ENCODE results near the gene CAPN14. TPM values are rescaled to one million over a fixed set of nuclear protein-coding genes. Genes with fewer than 3 reads are reported as not detected.

CAPN14 gene
- polyA plus RNA-seq, 4 donors, result 0.03 to 0.16 (median 0.08) TPM; not detected in 1

GRCh38 chr2:31150120-31150670 is 67.1 kb downstream of the CAPN14 start:
- DNase-seq (ENCODE audit: low read depth in 4 of 4, low spot score in 2 of 4), result no peak

DNA sequence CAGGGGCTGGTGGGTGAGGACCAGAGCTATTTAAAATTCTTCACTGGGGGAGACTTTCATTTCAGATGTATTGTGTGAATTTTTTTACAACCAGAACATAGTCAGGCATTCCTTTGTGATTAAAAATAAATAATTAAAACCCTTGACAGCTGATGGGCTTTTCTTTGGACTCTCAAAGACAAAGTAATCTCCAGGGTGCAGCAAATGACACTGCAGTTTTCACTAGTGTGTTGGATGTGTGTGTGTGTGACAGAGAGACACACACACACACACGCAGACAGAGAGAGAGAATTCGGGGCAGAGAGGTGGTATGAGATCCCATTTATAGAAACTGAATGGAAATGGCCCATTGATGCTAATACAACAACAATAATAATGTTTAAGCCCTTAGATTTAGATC is 68.8 kb downstream of the CAPN14 start:
- no peak for DNase-seq (ENCODE audit: low read depth in 4 of 4, low spot score in 2 of 4)

DNA sequence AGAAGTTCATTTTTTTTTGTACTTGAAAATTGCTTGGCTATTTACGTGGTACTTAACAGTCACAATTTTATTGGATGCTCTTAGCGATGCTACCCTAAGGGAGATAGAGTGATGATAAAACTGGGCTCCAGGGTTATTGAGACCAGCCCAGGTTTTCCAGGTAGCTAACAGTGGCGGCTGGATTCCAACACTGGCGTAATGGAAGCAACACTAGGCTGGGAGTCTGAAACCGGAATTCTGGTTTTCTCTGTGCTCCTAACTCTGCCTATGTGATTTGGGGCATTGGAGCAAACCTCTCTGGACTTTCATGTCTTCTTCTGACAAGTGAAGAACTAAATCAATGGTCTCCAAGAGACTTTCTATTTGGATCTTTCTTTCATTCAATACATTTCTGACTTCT is 69.7 kb downstream of the CAPN14 start:
- no peak for DNase-seq (ENCODE audit: low read depth in 4 of 4, low spot score in 2 of 4)

GRCh38 chr2:31142110-31142509 is 75.2 kb downstream of the CAPN14 start:
- no peak for DNase-seq (ENCODE audit: low read depth in 4 of 4, low spot score in 2 of 4)

- no peak for DNase-seq (ENCODE audit: low read depth in 4 of 4, low spot score in 2 of 4)
Measured at GRCh38 chr2:31141443-31142085, 75.8 kb downstream of the CAPN14 start.

DNA sequence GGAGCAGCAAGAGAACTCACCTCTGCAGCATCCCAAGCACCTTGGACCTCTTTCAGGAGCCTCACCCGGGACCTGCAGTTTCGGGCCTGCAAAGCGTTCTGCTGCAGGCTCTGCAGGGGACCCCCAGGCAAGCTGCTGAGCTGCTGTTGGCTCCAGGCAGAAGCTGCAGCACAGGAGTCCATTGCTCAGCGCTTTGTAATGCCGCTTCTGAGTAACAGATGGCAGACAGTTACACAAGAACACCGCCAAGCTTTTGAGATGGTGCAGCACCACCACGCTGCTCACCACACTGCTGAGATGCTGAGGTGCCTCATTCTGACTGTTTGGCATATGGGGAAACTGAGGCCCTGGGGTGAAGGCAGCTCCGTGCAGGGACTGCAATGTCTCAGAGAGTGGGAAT is 77.2 kb downstream of the CAPN14 start:
- no peak for DNase-seq (ENCODE audit: low read depth in 4 of 4, low spot score in 2 of 4)

DNA sequence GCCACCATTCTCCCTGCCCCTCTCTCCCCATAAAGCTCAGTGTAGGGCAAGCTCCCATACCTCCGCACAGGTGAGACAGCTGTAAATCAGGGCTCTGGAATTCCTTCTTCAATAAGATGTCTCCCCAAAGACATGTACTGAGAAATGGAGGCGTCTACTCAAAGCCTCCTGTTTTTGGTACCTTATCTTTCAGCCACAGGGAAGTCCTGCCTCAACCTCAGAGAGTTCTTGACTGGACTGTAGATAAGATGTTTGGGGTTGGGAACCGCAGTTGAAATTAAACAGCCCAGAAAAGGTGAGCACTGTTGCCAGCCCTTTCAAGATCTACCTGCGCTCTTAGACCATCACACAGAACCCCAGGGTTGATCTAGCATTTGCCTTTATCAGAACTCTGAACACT is 77.6 kb downstream of the CAPN14 start:
- no peak for DNase-seq (ENCODE audit: low read depth in 4 of 4, low spot score in 2 of 4)

- DNase-seq (ENCODE audit: low read depth in 4 of 4, low spot score in 2 of 4), result peak in 3 of 4 donors; percentile 48 to 55 (median 55)
Measured at GRCh38 chr2:31138037-31138962, 79.0 kb downstream of the CAPN14 start, which contains the start of gene GALNT14. GALNT14 (minus strand) TSS chr2:31138440; CDS start chr2:31138086, 354 bp downstream.

DNA sequence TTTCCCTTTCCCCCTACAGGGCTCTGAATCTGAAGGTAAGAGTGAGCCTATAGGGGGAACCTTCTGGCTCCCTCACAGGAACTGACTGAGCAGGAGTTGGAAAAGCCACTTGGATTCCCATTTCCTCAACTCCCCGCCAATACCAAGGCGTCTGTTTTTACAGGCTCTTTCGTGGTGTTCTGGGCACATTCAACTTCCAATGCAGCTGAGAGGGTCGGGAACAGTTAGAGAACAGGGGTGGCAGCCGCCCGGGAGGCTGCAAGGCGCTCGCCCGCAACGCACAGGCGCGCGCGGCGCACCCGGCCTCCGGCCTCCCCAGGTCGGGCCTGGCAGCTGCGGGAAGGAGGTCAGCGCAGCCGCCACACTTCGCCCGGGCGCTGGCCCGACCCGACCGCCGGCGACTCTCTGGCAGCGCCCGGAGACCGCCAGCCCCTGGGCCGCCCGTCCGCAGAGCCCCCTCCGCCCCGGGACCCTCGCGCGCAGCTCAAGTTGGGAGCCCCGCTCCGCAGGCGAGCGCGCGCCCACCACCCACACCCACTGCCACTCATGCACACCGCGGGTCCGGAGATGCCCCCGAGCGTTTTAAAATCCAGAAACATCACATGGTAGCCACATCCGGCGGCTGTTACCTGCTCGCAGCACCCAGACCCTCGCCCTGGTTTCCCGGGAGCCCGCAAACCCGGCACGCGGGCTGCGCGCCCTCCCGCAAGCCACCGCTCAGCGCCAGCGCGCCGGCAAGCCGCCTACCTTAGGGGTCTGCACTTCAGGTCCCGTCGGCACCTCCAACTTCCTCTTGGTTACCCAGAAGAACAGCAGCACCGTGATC is 79.9 kb downstream of the CAPN14 start:
- DNase-seq (ENCODE audit: low read depth in 4 of 4, low spot score in 2 of 4), result peak in 1 of 4 donors; percentile 16

DNA sequence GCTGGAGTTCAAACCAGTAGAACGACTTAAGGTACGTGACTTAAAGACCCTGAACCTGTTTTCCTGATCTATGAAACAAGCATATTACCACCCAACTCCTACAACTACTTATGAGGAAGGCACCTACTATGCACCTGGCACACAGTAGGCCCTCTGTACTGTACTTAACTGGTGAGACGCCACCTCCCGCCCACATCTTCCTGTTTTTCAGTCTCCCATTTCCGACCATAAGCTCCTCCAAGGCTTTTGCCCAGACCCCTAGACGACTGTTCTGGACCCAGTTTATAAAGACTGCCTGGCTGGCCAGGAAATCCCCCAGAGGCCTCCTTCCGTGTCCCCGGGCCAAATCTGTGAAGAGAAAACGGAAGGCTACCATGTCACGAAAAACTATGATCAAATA is 80.6 kb downstream of the CAPN14 start:
- no peak for DNase-seq (ENCODE audit: low read depth in 4 of 4, low spot score in 2 of 4)

DNA sequence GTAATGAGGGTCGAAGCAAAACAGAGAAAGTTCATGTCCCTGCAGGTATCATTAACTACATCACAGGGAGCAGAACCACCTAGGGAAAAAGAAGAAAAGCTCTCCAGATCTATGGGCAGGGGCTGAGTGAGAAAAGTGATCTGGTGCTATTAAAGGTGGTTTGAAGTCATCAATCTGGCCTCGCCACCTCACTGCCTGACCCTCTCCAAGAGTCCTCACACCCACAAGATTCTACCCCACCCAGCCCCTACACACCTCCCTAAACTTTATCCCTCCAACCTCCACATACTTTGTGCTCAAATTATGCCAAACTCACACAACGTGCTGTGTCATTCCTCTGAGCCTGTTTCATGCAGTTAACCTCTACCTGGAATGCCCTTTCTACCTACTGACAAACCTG is 81.3 kb downstream of the CAPN14 start:
- no peak for DNase-seq (ENCODE audit: low read depth in 4 of 4, low spot score in 2 of 4)

DNA sequence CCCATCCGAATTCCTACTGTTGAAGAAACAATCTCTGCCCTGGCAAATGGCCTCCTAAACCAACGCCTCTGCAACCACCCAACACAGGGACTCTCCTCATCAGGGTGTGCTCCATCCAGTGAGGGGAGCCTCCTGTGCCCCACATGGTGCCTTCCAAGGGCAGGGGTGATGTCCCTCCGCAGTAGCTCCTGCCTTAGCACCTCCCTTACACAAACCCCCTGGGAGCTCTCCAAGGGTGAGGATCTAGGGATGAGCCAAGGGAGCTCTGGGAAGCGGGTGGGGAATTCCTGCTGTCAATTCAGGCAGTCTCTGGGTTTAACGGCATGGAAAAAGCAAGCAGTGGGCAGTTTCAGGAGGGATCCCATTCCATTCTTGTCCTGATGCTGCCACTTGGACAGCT is 82.8 kb downstream of the CAPN14 start:
- DNase-seq (ENCODE audit: low read depth in 4 of 4, low spot score in 2 of 4), result no peak

GRCh38 chr2:31132786-31133185 is 84.5 kb downstream of the CAPN14 start:
- no peak for DNase-seq (ENCODE audit: low read depth in 4 of 4, low spot score in 2 of 4)

DNA sequence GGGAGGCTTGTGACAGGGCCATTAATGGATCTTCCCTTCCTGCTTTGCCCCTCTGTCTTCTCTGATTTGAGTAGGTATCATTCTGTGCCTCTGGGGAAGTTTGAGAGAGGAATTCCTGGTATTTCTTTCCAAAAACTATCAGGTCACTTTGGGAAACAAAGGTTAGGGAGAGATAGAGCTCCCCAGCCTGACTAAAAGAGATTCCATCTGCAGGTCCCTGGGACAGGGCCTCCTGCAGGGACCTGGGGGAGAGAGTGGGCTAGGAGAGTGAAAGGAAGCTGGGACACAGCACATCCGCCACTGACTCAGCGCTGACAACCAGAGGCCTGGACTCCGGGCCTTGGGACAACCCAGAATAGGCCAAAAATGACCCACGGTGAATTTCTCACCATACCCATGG is 85.4 kb downstream of the CAPN14 start:
- no peak for DNase-seq (ENCODE audit: low read depth in 4 of 4, low spot score in 2 of 4)

GRCh38 chr2:31129375-31130171 is 87.7 kb downstream of the CAPN14 start:
- no peak for DNase-seq (ENCODE audit: low read depth in 4 of 4, low spot score in 2 of 4)

- DNase-seq (ENCODE audit: low read depth in 4 of 4, low spot score in 2 of 4), result no peak
Measured at GRCh38 chr2:31127931-31128330, 89.4 kb downstream of the CAPN14 start.

DNA sequence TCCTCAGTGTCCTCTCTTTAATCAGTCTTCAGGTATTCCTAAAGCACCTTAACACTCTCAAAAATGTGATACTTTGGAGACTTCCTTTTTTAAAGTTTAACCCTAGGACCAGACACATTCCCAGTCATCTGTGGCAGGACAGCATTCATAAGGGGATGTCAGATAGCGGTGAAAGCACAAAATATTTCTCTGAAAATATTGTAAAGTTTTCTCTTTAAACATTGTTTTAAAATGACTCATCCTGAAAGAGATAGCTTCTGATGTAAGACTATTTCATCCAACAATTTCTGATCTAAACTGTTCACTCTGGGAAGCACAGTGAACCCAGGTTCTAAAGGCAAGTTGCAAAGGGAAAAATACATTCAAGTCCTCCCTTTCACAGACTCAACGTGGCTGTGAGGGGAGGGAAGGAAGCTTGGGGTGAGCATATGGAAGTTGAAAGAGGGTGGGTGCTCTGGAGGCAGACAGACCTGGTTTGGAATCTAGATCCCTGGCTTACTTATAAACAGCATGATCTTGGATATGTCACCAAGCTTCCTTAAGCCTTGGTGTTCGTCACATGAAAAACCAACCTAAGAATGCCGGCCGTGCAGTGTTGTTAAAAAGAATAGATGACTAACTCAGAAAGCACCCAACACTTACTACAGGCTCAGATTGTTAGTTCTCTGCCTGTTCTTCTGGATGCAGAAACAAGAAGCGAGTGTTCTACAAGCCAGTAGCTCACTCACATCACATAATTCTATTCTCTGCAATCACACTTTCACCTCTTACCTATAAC is 91.2 kb downstream of the CAPN14 start:
- DNase-seq (ENCODE audit: low read depth in 4 of 4, low spot score in 2 of 4), result no peak

- DNase-seq (ENCODE audit: low read depth in 4 of 4, low spot score in 2 of 4), result no peak
Measured at GRCh38 chr2:31124904-31125303, 92.4 kb downstream of the CAPN14 start.

Data from left renal cortex interstitium (tissue), 4 donors.